Activated T-cell treated with anti-CD3 and anti-CD28 coated beads, Interleukin-2, amount 50 U/mL, for 72 hours (primary cell): ENCODE results near the gene DCAF11. TPM values are rescaled to one million over a fixed set of nuclear protein-coding genes. Genes with fewer than 3 reads are reported as not detected.

Source experiments
- ATAC-seq, 2 donors: fragments of 150-1000 bp; cut with Tn5 transposase; replicated peaks in 1 of 2; 2 replicates each; pipeline ENCODE4 v1.10.0; 2021; ENCODE audit warnings: moderate library complexity in 2 of 2, mild to moderate bottlenecking in 1 of 2
- DNase-seq, 2 donors: peaks; one replicate each; pipeline ENCODE4 v3.0.0; 2021 to 2022; ENCODE audit warnings: mixed read lengths in 1 of 2
- H3K27ac Mint-ChIP-seq: one replicate; pipeline ENCODE4 v1.8.0; 2022; ENCODE audit warnings: mild to moderate bottlenecking, moderate library complexity, mixed read lengths
- H3K27me3 Mint-ChIP-seq: one replicate; pipeline ENCODE4 v1.8.0; 2022; ENCODE audit warnings: low read depth, mixed read lengths
- H3K36me3 Mint-ChIP-seq, 2 donors: one replicate each; pipeline ENCODE4 v1.8.0; 2022; ENCODE audit warnings: mixed read lengths in 2 of 2, mild to moderate bottlenecking in 1 of 2; ENCODE audit not compliant: insufficient read depth in 2 of 2
- H3K4me1 Mint-ChIP-seq: one replicate; pipeline ENCODE4 v1.8.0; 2022; ENCODE audit warnings: low read depth, mixed read lengths
- H3K4me3 Mint-ChIP-seq, 2 donors: one replicate each; pipeline ENCODE4 v1.8.0; 2022; ENCODE audit warnings: mild to moderate bottlenecking in 2 of 2, mixed read lengths in 2 of 2, moderate library complexity in 2 of 2
- H3K9me3 Mint-ChIP-seq, 2 donors: one replicate each; pipeline ENCODE4 v1.8.0; 2022; ENCODE audit warnings: mixed read lengths in 2 of 2
- total RNA-seq, 2 donors: library from RNA; stranded (reverse); gene quantifications; one replicate each; pipeline ENCODE4 v1.2.3, GENCODE V29; 2022

The DCAF11 gene
- total RNA-seq, 2 donors from 2014 or later, result 109 to 124 TPM

DNA sequence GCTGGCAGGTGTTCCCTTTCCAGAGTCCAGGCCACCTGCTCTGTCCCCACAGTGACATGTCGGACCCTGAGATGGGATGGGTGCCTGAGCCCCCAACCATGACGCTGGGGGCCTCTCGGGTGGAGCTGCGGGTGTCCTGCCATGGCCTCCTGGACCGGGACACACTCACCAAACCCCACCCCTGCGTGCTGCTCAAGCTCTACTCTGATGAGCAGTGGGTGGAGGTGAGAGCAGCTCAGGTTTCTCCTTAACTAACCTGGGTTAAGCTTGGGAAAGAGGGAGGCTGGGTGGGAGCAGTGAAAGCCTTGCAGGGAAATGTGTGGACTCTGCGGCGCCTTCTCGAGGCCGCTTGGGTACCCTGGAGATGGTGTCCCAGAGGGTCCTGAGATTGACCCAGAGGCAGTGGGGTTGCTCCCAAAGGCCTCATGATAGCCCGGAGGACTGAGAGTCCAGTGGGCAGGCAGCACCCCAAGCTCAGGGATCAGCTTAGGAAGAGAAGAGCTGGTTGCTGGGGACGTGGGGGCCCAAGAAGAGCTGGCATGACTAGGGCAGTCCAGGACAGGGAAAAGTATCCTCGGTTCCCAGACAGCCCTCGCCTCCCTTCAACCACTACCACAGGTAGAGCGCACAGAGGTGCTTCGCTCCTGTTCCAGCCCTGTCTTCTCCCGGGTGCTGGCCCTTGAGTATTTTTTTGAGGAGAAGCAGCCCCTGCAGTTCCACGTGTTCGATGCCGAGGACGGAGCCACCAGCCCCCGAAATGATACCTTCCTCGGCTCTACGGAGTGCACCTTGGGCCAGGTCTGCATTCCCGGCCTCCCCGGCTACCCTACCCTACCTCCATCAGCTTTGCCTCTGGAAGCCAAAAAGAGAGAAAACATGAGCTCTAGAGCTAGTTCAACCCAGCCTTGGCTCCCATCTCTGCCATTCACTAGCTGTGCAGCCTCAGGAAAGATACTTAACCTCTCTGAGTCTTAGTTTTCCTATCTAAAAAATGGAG, 41.4 kb upstream of the DCAF11 start:
- DNase-seq (no peak), ATAC-seq (no peak)
- peaks cover 13% of the 10 kb centered on the region for H3K4me1 Mint-ChIP-seq
- no peak overlapping the region for H3K4me3 Mint-ChIP-seq
- H3K27me3 Mint-ChIP-seq, result no peaks in the 10 kb centered on the region
- no peaks in the 10 kb centered on the region for H3K9me3 Mint-ChIP-seq
- H3K27ac Mint-ChIP-seq, result no peak overlapping the region
- no peaks in the 10 kb centered on the region for H3K36me3 Mint-ChIP-seq

DNA sequence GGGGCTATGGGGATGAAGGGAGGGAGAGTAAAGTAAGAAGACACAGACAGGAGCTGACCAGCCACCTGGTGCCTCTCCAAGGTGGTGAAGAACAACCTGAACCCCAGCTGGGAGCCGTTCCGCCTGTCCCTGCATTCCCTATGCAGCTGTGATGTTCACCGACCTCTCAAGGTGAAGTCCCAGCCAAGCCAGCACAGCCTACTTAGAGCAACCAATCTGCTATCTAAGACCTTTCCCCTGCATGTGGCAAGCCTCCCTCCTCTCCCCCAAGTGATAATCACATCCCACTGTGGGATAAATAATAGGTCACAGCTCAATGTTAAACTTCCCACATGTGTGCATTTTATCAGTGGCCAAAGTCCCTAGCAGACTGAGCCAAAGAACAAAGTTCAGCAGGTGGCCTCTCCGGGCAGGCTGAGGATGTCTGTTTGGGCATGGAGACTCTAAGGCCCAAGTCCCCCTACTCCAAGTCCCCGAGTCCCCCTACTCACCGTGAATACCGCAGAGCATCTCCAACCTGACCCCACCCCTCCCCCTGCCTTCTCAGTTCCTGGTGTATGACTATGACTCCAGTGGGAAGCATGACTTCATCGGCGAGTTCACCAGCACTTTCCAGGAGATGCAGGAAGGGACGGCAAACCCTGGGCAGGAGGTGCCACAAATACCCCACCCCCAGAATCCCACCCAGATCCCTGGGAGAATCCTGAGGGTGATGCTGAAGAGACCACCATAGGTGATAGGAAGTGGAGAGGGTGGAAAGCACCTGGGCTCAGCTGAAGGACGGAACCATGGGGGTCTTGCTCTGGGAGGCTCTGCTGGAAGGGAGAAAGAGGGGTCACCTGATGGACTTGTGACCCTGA, 39.7 kb upstream of the DCAF11 start:
- no peak overlapping the region for H3K27ac Mint-ChIP-seq
- H3K4me3 Mint-ChIP-seq, result no peak overlapping the region
- no peaks in the 10 kb centered on the region for H3K9me3 Mint-ChIP-seq
- no peak for DNase-seq
- no peak for ATAC-seq
- peaks cover 19% of the 10 kb centered on the region for H3K4me1 Mint-ChIP-seq
- no peaks in the 10 kb centered on the region for H3K36me3 Mint-ChIP-seq
- H3K27me3 Mint-ChIP-seq, result no peaks in the 10 kb centered on the region

DNA sequence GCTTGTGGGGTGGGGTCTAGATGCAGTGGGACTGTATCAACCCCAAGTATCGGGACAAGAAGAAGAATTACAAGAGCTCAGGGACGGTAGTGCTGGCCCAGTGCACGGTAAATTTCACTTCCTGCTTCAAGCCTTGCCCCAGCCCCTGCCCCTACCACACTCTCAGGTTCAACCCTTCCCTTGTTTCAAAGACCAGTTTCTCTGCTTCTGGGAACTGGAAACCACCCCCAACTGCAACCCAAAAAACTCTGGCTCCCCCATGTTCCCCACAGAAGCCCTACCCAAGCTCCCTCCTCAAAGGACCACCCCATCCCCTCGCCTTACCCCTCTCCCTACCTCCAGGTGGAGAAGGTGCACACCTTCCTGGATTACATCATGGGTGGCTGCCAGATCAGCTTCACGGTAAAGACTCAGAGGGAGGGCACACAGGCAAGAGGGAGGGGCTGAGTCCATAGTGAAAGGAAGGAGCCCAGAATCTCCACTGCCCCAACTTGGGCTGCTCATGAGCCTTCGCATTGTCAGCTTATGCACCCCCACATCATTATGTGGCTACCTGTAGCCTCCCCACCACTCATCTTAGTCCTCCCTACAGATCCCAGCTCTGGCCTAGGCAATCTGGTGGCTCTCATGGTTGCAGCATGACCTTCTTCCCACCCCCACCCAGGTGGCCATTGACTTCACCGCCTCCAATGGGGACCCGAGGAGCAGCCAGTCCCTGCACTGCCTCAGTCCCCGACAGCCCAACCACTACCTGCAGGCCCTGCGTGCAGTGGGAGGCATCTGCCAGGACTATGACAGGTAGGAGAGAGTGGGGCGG, 38.9 kb upstream of the DCAF11 start:
- no peaks in the 10 kb centered on the region for H3K36me3 Mint-ChIP-seq
- DNase-seq, result no peak
- no peak overlapping the region for H3K27ac Mint-ChIP-seq
- H3K9me3 Mint-ChIP-seq, result no peaks in the 10 kb centered on the region
- no peak overlapping the region for H3K4me3 Mint-ChIP-seq
- no peak for ATAC-seq
- peaks cover 21% of the 10 kb centered on the region for H3K4me1 Mint-ChIP-seq
- no peaks in the 10 kb centered on the region for H3K27me3 Mint-ChIP-seq

DNA sequence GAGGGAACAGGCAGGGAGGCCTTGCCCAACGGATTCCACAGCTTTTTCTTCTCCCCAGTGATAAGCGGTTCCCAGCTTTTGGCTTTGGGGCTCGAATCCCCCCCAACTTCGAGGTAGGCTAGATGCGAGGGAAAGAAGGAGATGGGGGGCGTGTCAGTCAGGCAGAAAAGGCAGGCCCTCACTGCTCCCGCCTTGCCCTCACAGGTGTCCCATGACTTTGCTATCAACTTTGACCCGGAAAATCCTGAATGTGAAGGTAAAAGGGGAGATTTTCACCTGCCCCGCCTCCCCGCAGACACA, 38.3 kb upstream of the DCAF11 start:
- ATAC-seq (no peak), DNase-seq (no peak)
- Mint-ChIP-seq H3K36me3 (no peaks in the 10 kb centered on the region), H3K27me3 (no peaks in the 10 kb centered on the region), H3K9me3 (no peaks in the 10 kb centered on the region), H3K4me3 (no peak overlapping the region), H3K4me1 (peaks cover 17% of the 10 kb centered on the region), H3K27ac (no peak overlapping the region)

DNA sequence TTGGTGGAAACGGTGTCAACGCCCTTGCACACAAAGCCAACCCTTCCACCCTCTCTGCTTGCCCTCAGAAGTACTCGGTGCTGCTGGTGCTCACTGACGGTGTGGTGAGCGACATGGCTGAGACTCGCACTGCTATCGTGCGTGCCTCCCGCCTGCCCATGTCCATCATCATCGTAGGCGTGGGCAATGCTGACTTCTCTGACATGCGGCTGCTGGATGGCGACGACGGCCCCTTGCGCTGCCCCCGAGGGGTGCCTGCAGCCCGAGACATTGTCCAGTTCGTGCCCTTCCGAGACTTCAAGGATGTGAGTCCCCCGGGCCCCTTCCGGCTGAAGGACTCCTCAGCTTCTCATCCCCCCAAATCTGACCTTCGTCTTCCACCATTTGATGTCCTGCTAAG, 37.5 kb upstream of the DCAF11 start:
- no peaks in the 10 kb centered on the region for H3K36me3 Mint-ChIP-seq
- no peaks in the 10 kb centered on the region for H3K27me3 Mint-ChIP-seq
- no peak overlapping the region for H3K4me3 Mint-ChIP-seq
- peaks cover 20% of the 10 kb centered on the region for H3K4me1 Mint-ChIP-seq
- no peak overlapping the region for H3K27ac Mint-ChIP-seq
- ATAC-seq (no peak), DNase-seq (no peak)
- H3K9me3 Mint-ChIP-seq, result no peaks in the 10 kb centered on the region

DNA sequence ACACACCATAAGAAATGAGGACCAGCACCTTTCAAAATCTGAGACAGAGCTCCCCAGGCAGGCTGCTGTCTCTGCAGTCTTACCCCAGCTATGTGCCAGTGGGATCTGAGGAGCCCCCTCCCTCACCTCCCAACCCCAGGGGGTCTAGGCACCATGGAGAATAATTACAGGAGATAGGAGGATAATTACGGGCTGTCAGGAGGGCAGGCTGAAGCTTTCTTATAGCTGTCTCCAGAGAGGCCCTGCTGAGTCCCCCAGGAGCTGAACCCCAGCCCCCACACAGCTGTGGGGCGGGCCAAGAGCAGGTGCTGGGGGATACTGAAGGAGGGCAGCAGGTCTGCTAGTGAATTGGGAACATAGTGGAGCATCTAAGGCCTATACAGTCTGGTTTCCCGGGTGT, 36.4 kb upstream of the DCAF11 start:
- no peak overlapping the region for H3K27ac Mint-ChIP-seq
- ATAC-seq (no peak), DNase-seq (no peak)
- no peaks in the 10 kb centered on the region for H3K36me3 Mint-ChIP-seq
- no peak overlapping the region for H3K4me3 Mint-ChIP-seq
- H3K4me1 Mint-ChIP-seq, result peaks cover 25% of the 10 kb centered on the region
- no peaks in the 10 kb centered on the region for H3K9me3 Mint-ChIP-seq
- H3K27me3 Mint-ChIP-seq, result no peaks in the 10 kb centered on the region

DNA sequence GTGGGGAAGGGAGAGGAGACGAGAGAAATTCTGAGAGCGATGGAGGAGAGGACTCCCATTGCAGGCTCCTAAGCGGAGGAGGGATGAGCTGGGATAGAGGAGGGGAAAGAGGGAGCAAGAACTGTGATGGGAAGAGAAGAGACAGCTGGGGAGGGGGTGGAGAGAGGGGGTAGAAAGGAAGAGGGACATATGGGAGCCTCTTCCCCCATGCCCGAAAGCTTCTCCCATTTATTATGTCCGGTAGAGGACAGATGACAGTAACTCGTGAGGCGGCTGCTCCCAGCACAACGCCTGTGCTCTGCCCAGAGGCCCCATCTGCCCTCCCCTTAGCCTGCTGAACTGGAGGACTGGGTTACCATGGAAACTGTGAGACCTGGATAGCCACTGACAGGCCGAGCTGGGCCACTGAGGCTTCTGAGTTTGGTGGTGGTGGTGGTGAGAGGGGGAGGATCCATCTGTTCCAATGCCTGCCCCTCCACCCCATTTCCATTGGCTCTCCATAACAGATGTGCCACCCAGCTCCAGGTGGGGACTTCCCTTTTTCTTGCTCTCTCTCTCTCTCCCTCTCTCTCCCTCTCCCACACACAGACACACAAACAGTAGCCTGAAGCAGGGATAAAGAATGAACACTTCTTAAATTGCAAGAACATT, 35.0 kb upstream of the DCAF11 start:
- Mint-ChIP-seq H3K27ac (no peak overlapping the region), H3K27me3 (no peaks in the 10 kb centered on the region), H3K4me3 (no peak overlapping the region), H3K4me1 (peaks cover 25% of the 10 kb centered on the region), H3K9me3 (no peaks in the 10 kb centered on the region), H3K36me3 (no peaks in the 10 kb centered on the region)
- no peak for DNase-seq
- no peak for ATAC-seq

DNA sequence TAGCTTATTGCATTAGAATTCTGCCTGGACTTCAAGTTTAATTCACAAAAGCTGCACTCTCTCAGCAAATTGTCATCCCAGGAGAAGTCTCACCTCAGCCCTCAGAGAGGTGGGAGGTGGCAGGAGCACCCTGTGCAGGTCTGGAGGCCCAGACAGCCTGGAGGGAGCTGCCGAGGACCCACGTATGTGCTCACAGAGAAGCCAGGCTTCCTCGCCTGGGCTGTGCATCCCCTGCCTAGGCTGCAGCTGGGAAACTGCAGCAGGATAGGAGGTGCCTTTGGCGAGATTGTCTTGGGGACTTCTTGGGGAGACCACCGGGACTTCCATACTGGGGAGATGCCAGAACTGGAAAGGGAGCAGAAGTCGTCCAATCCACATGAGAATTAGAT, 34.4 kb upstream of the DCAF11 start:
- Mint-ChIP-seq H3K4me3 (peak overlapping the region; percentile 83), H3K4me1 (peaks cover 25% of the 10 kb centered on the region), H3K27ac (no peak overlapping the region), H3K36me3 (no peaks in the 10 kb centered on the region), H3K9me3 (no peaks in the 10 kb centered on the region), H3K27me3 (no peaks in the 10 kb centered on the region)
- ATAC-seq (no peak), DNase-seq (no peak)

DNA sequence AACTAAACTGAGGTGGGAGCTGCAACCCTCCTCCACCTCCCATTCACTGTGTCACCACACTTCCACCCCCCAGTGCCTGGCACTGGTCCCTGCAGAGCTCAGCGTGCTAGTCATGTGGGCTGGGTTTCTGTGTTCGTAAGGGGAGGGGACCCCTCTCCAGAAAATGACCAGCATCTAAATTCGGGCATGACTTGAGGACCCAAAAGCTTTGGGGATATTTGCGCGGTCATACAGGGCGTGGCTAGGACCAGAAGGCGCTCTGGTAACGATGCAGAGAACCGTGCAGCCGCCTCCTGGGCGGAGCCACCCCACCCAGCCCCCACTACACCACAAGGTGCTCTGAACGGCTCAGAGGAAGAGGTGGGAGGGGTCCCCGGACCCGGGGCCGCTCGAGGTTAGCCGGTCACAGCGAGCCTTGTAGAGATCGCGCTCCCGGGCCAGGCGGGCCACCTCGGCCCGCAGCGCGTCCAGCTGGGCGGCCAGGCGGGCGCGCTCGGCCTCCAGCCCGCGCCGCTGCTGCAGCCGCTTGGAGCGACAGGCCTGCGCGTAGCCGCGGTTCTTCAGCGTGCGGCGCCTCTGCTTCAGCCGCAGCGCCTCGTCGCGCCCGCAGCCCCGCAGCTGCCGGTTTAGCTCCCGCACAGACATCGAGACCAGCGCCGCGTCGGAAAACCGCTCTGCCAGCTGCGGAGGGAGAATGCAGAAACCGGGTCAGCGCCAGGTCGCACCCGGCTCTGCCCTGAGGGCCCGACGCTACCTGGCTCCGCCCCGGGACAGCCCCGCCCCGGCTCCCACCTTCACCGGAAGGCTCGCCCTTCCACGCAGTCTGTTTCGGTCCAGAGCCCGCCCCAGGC, 33.5 kb upstream of the DCAF11 start:
- Mint-ChIP-seq H3K36me3 (no peaks in the 10 kb centered on the region), H3K4me1 (peaks cover 25% of the 10 kb centered on the region), H3K27ac (no peak overlapping the region), H3K27me3 (no peaks in the 10 kb centered on the region), H3K4me3 (peak overlapping the region; percentile 83), H3K9me3 (no peaks in the 10 kb centered on the region)
- DNase-seq, result peak; percentile 77 to 79
- ATAC-seq, result peak; percentile 92 to 94

DNA sequence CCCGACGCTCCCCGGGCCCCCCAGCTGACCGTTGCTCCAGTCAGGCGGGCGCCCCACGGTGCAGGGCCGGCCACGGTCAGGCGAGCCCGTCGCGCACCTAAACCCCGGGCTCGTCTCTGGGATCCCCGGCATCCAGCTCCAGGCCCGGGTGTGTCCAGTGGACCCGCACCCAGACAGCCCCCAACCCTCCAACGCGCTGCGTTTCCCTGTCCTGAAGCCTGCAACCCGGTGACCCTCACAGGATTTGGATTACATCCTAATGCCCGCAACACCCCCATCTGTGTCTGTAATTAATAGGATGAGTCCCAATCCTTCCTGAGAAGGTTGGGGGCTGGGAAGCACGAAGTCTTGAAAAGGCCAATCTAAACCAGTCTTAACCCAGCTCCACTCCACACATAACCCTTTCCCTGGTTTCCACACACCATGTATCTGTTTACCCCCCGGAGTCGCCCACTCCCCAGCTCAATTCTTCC, 32.8 kb upstream of the DCAF11 start:
- Mint-ChIP-seq H3K36me3 (no peaks in the 10 kb centered on the region), H3K4me1 (peaks cover 25% of the 10 kb centered on the region), H3K9me3 (no peaks in the 10 kb centered on the region), H3K27me3 (no peaks in the 10 kb centered on the region), H3K4me3 (peak overlapping the region; percentile 81 to 83), H3K27ac (no peak overlapping the region)
- DNase-seq (no peak), ATAC-seq (no peak)

DNA sequence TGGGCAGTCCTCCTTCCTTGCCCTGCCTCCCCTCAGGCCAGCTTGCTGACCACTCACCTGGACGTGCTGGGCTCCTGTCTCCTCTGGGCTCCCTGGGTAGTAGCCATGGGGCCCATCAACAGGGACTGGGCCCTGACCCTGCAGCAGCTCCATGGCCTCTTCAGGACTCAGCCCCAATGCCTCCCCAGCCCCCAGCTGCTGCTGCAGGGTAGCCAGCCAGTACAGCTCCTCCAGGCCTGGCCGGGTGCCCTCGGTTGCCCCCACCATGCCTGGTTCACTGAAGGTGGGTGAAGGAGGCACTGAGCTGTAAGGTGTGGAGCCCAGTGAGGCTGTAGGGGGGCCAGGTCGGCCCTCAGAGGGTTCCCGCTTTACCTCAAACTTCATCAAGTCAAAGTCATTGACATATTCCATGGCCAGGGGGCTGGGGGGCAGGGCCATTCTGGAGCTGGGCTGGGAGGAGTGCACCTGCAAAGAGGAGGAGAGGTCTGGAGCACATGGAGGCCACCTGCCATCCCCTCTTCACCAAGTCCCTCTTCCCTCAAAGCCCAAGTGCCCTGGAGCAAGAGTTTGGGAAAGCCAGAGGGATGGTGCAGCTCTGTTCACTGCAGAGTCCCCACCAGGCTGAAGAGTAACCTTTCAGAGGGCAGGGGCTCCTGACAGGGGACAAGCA, 32.0 kb upstream of the DCAF11 start:
- peak overlapping the region; percentile 81 to 83 for H3K4me3 Mint-ChIP-seq
- no peak overlapping the region for H3K27ac Mint-ChIP-seq
- no peak for ATAC-seq
- H3K36me3 Mint-ChIP-seq, result no peaks in the 10 kb centered on the region
- no peaks in the 10 kb centered on the region for H3K9me3 Mint-ChIP-seq
- H3K4me1 Mint-ChIP-seq, result peaks cover 25% of the 10 kb centered on the region
- no peaks in the 10 kb centered on the region for H3K27me3 Mint-ChIP-seq
- DNase-seq, result no peak
